OCI-LY1 (cell line): Measurements from ENCODE around the gene BICDL1.
"Not testable (repeated sequence)": the region's sequence is repeated elsewhere in the genome, so short reads cannot be mapped to it uniquely, and the experiment has no call there.

ENCODE experiments used
- H2AFZ ChIP-seq: fragments of 200-600 bp; sonication (generic), shearing (Covaris generic); 2 replicates; pipeline ENCODE4 v1.6.0; 2014; ENCODE audit warnings: antibody characterized with exemption, mild to moderate bottlenecking, low read length
- H3F3A ChIP-seq: fragments of 200-600 bp; sonication (generic), shearing (Covaris generic); 2 replicates; pipeline ENCODE4 v1.6.0; 2014; ENCODE audit warnings: mild to moderate bottlenecking, antibody characterized with exemption, low read length, moderate library complexity; ENCODE audit not compliant: insufficient read depth
- H3K27ac ChIP-seq: fragments of 200-600 bp; sonication (generic); 2 replicates; pipeline ENCODE4 v1.5.1; 2014; ENCODE audit warnings: low read length, mixed run types, mild to moderate bottlenecking, low read depth; ENCODE audit not compliant: poor library complexity, severe bottlenecking
- H3K27me3 ChIP-seq: fragments of 200-600 bp; sonication (generic); 2 replicates; pipeline ENCODE4 v1.6.0; 2014; ENCODE audit warnings: antibody characterized with exemption, mild to moderate bottlenecking, low read length, moderate library complexity; ENCODE audit not compliant: insufficient read depth
- H3K36me3 ChIP-seq: fragments of 200-600 bp; sonication (generic); 2 replicates; pipeline ENCODE4 v1.6.1; 2014; ENCODE audit warnings: mild to moderate bottlenecking, antibody characterized with exemption, low read length, moderate library complexity, mixed read lengths; ENCODE audit not compliant: insufficient read depth
- H3K4me1 ChIP-seq: fragments of 200-600 bp; sonication (generic); 2 replicates; pipeline ENCODE4 v1.5.1; 2014; ENCODE audit warnings: mild to moderate bottlenecking, low read length, moderate library complexity; ENCODE audit not compliant: insufficient read depth, severe bottlenecking
- H3K4me2 ChIP-seq: fragments of 200-600 bp; sonication (generic), shearing (Covaris generic); 2 replicates; pipeline ENCODE4 v1.6.1; 2014; ENCODE audit warnings: low read length
- H3K4me3 ChIP-seq: fragments of 200-600 bp; sonication (generic); 2 replicates; pipeline ENCODE4 v1.5.1; 2014; ENCODE audit warnings: low read length, low read depth, mild to moderate bottlenecking, mixed read lengths; ENCODE audit not compliant: poor library complexity, severe bottlenecking
- H3K79me2 ChIP-seq: fragments of 200-600 bp; shearing (Covaris generic); 2 replicates; pipeline ENCODE4 v1.6.1; 2016; ENCODE audit warnings: mixed run types, low read length, mixed read lengths; ENCODE audit not compliant: insufficient read depth
- H3K9ac ChIP-seq: fragments of 200-600 bp; sonication (generic), shearing (Covaris generic); 2 replicates; pipeline ENCODE4 v1.6.1; 2014; ENCODE audit warnings: mild to moderate bottlenecking, low read length, mixed read lengths
- H3K9me2 ChIP-seq: fragments of 200-600 bp; sonication (generic), shearing (Covaris generic); 2 replicates; pipeline ENCODE4 v1.6.1; 2014; ENCODE audit warnings: low read depth, mild to moderate bottlenecking, low read length, mixed read lengths
- H3K9me3 ChIP-seq: fragments of 200-600 bp; shearing (Covaris generic); 2 replicates; pipeline ENCODE4 v1.6.1; 2014; ENCODE audit warnings: low read length, mixed read lengths
- H4K20me1 ChIP-seq: fragments of 200-600 bp; sonication (generic), shearing (Covaris generic); 2 replicates; pipeline ENCODE4 v1.6.0; 2016; ENCODE audit warnings: mild to moderate bottlenecking, low read length; ENCODE audit not compliant: insufficient read depth
- CTCF ChIP-seq: fragments of 200-600 bp; sonication (generic), shearing (Covaris generic); IDR thresholded peaks from 2 replicates; pipeline ENCODE4 v1.5.1; 2017; ENCODE audit warnings: mild to moderate bottlenecking, antibody characterized with exemption, low read length, moderate library complexity, mixed read lengths
- EZH2 ChIP-seq: fragments of 200-600 bp; sonication (generic), shearing (Covaris generic); IDR thresholded peaks from 2 replicates; pipeline ENCODE4 v1.8.0; 2017; ENCODE audit warnings: borderline replicate concordance, mixed run types, mild to moderate bottlenecking, antibody characterized with exemption, low read length, moderate library complexity, mixed read lengths

Gene BICDL1

GRCh38 chr12:119964123-119964522 is 24.9 kb upstream of the BICDL1 start:
- Histone ChIP-seq H3K4me1 (no peaks in the 10 kb centered on the region), H3K27ac (no peak overlapping the region), H3K9me2 (no peaks in the 10 kb centered on the region), H3K4me2 (no peak overlapping the region), H3K79me2 (no peaks in the 10 kb centered on the region), H3K36me3 (no peaks in the 10 kb centered on the region; the same call in 1 of the 2 replicates), H3K27me3 (no peaks in the 10 kb centered on the region; the same call in 1 of the 2 replicates), H3K9me3 (no peaks in the 10 kb centered on the region), H3K4me3 (no peak overlapping the region), H4K20me1 (no peaks in the 10 kb centered on the region), H2AFZ (no peak overlapping the region), H3F3A (no peaks in the 10 kb centered on the region), H3K9ac (no peak overlapping the region)
- TF ChIP-seq EZH2 (no peak), CTCF (no peak)

GRCh38 chr12:119964929-119965328 is 24.1 kb upstream of the BICDL1 start:
- Histone ChIP-seq H3K4me2 (no peak overlapping the region), H3K27me3 (no peaks in the 10 kb centered on the region; the same call in 1 of the 2 replicates), H3K4me3 (no peak overlapping the region), H3K79me2 (no peaks in the 10 kb centered on the region), H3K9me3 (no peaks in the 10 kb centered on the region), H3K36me3 (no peaks in the 10 kb centered on the region; the same call in 1 of the 2 replicates), H3K9ac (no peak overlapping the region), H2AFZ (no peak overlapping the region), H4K20me1 (no peaks in the 10 kb centered on the region), H3K27ac (no peak overlapping the region), H3K4me1 (no peaks in the 10 kb centered on the region), H3F3A (no peaks in the 10 kb centered on the region), H3K9me2 (no peaks in the 10 kb centered on the region)
- TF ChIP-seq EZH2 (no peak), CTCF (no peak)

- H3K9me2 ChIP-seq, result no peaks in the 10 kb centered on the region
- no peaks in the 10 kb centered on the region for H3K27me3 ChIP-seq
- no peak overlapping the region for H3K9ac ChIP-seq
- no peak overlapping the region for H2AFZ ChIP-seq
- H3K4me2 ChIP-seq, result no peak overlapping the region
- H4K20me1 ChIP-seq, result no peaks in the 10 kb centered on the region
- no peaks in the 10 kb centered on the region for H3K4me1 ChIP-seq
- TF ChIP-seq EZH2 (no peak), CTCF (no peak)
- H3K27ac ChIP-seq, result no peak overlapping the region
- H3K79me2 ChIP-seq, result no peaks in the 10 kb centered on the region
- H3K9me3 ChIP-seq, result no peaks in the 10 kb centered on the region
- H3K36me3 ChIP-seq, result no peaks in the 10 kb centered on the region
- no peaks in the 10 kb centered on the region for H3F3A ChIP-seq
- no peak overlapping the region for H3K4me3 ChIP-seq
Observed at GRCh38 chr12:119980242-119980641, 8.8 kb upstream of the BICDL1 start.

- not testable (repeated sequence) for H3F3A ChIP-seq, H2AFZ ChIP-seq, H3K4me2 ChIP-seq, H3K79me2 ChIP-seq, H4K20me1 ChIP-seq, H3K4me1 ChIP-seq, H3K27me3 ChIP-seq, H3K27ac ChIP-seq, H3K4me3 ChIP-seq, H3K9me3 ChIP-seq, H3K9me2 ChIP-seq, H3K36me3 ChIP-seq, H3K9ac ChIP-seq
Observed at GRCh38 chr12:119980702-119981101, 8.3 kb upstream of the BICDL1 start.
